Measurements from ENCODE around the gene PPP1R1B.

Gene PPP1R1B

DNA sequence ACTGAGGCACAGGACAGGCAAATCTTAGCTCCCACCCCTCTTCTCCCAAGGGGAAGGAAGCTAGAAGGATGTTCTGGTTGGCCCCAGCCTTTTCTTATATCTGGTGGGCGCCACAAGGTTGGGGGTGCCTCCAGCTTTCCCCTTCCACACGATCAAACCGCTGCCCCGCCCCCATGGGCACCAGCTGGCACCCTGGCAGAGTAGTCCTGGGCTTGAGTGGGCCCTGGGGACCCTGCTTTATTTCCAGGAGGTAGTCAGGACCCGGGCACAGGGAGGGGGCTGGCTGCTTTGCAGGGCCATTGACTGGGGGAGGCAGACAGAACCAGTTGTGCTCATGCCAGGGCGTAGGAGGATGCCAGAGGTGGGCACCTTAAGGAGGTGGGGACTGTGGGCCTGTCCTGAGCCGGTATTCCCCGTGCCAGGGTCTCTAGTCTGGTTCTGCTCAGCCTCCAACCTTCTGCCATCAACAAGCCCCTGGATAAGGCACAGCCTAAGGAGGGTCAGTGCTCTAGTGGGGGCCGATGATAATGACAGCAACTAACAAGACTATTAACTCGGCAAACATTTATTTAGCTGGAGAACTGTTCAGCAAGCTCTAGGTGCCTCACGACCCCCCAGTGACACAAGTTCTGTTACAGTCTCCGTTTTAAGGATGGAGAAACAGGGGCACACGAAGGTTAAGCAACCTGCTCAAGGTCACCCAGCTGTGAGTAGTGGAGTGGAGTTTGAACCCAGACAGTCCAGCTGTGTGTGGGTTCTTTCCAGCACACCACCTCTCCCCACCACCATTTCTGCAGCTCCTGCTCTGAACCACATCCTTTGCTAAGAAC, 7.6 kb upstream of the PPP1R1B start:
- no peak overlapping the region for H3K27ac ChIP-seq (ENCODE audit: low read length, poor library complexity, severe bottlenecking)
- peak overlapping the region; percentile 75 for H3K9ac ChIP-seq (ENCODE audit: low read length)
- H3K14ac ChIP-seq (ENCODE audit: low read length in 2 of 2) = no peak overlapping the region
- no peak for DNase-seq
- no peak overlapping the region for H2BK5ac ChIP-seq (ENCODE audit: low read depth, low read length, poor library complexity, severe bottlenecking)
- no peak overlapping the region for H2AFZ ChIP-seq (ENCODE audit: low read depth, low read length)
- H3K4me3 ChIP-seq (ENCODE audit: insufficient read depth in 1 of 2, low read depth in 1 of 2, low read length in 2 of 2) = peak overlapping the region; percentile 2 to 81
- H3K23ac ChIP-seq (ENCODE audit: low read length in 2 of 2) = no peak overlapping the region
- peak overlapping the region; percentile 34 for H2AK5ac ChIP-seq (ENCODE audit: low read length, severe bottlenecking)
- no peak overlapping the region for H3K4ac ChIP-seq (ENCODE audit: low read depth in 1 of 2, low read length in 2 of 2)
- H4K91ac ChIP-seq (ENCODE audit: low read length) = no peak overlapping the region
- no peak overlapping the region for H3K4me2 ChIP-seq (ENCODE audit: low read length, poor library complexity, severe bottlenecking)
- no peaks in the 10 kb centered on the region for H3K36me3 ChIP-seq (ENCODE audit: control insufficient read depth in 1 of 2, insufficient read depth in 2 of 2, low read depth in 1 of 2, low read length in 2 of 2)
- no peak overlapping the region for H4K8ac ChIP-seq (ENCODE audit: low read length)
- 68% methylated on average over 13 of the region's 13 CpGs for WGBS
- H2BK120ac ChIP-seq (ENCODE audit: low read depth, low read length) = peak overlapping the region; percentile 38
- H3K27me3 ChIP-seq (ENCODE audit: control insufficient read depth in 1 of 2, insufficient read depth in 1 of 2, low read length in 2 of 2) = peaks cover 51 to 63% of the 10 kb centered on the region in 2 experiments
- no peaks in the 10 kb centered on the region for H3K9me3 ChIP-seq (ENCODE audit: control insufficient read depth, low read length)
- peaks cover 15% of the 10 kb centered on the region for H3K4me1 ChIP-seq (ENCODE audit: control insufficient read depth, insufficient read depth, low read depth, low read length)
- no peak overlapping the region for H2BK12ac ChIP-seq (ENCODE audit: low read length in 2 of 2)
- H2BK15ac ChIP-seq (ENCODE audit: low read depth, poor library complexity, severe bottlenecking) = no peak overlapping the region
- no peaks in the 10 kb centered on the region for H3K79me1 ChIP-seq (replicated peaks; ENCODE audit: low read length, poor library complexity, severe bottlenecking)
- H3K18ac ChIP-seq (ENCODE audit: low read depth in 1 of 2, low read length in 2 of 2) = no peak overlapping the region

GRCh38 chr17:39619786-39620101, 7.0 kb upstream of the PPP1R1B start:
- no peak overlapping the region for H2AK5ac ChIP-seq (ENCODE audit: low read length, severe bottlenecking)
- no peak overlapping the region for H2AFZ ChIP-seq (ENCODE audit: low read depth, low read length)
- H3K27me3 ChIP-seq (ENCODE audit: control insufficient read depth in 1 of 2, insufficient read depth in 1 of 2, low read length in 2 of 2) = peaks cover 50 to 62% of the 10 kb centered on the region in 2 experiments
- 33% methylated on average over 1 of the region's 1 CpG for WGBS
- H3K18ac ChIP-seq (ENCODE audit: low read depth in 1 of 2, low read length in 2 of 2) = no peak overlapping the region
- no peak overlapping the region for H2BK5ac ChIP-seq (ENCODE audit: low read depth, low read length, poor library complexity, severe bottlenecking)
- H3K36me3 ChIP-seq (ENCODE audit: control insufficient read depth in 1 of 2, insufficient read depth in 2 of 2, low read depth in 1 of 2, low read length in 2 of 2) = no peaks in the 10 kb centered on the region
- H3K4me2 ChIP-seq (ENCODE audit: low read length, poor library complexity, severe bottlenecking) = no peak overlapping the region
- H2BK120ac ChIP-seq (ENCODE audit: low read depth, low read length) = no peak overlapping the region
- H2BK15ac ChIP-seq (ENCODE audit: low read depth, poor library complexity, severe bottlenecking) = no peak overlapping the region
- peaks cover 15% of the 10 kb centered on the region for H3K4me1 ChIP-seq (ENCODE audit: control insufficient read depth, insufficient read depth, low read depth, low read length)
- no peak overlapping the region for H3K4ac ChIP-seq (ENCODE audit: low read depth in 1 of 2, low read length in 2 of 2)
- H3K23ac ChIP-seq (ENCODE audit: low read length in 2 of 2) = no peak overlapping the region
- H4K91ac ChIP-seq (ENCODE audit: low read length) = no peak overlapping the region
- H3K27ac ChIP-seq (ENCODE audit: low read length, poor library complexity, severe bottlenecking) = no peak overlapping the region
- no peak overlapping the region for H3K4me3 ChIP-seq (ENCODE audit: insufficient read depth in 1 of 2, low read depth in 1 of 2, low read length in 2 of 2)
- H2BK12ac ChIP-seq (ENCODE audit: low read length in 2 of 2) = no peak overlapping the region
- no peaks in the 10 kb centered on the region for H3K79me1 ChIP-seq (replicated peaks; ENCODE audit: low read length, poor library complexity, severe bottlenecking)
- no peak overlapping the region for H4K8ac ChIP-seq (ENCODE audit: low read length)
- no peak overlapping the region for H3K14ac ChIP-seq (ENCODE audit: low read length in 2 of 2)
- H3K9ac ChIP-seq (ENCODE audit: low read length) = no peak overlapping the region
- no peaks in the 10 kb centered on the region for H3K9me3 ChIP-seq (ENCODE audit: control insufficient read depth, low read length)
- DNase-seq = no peak

DNA sequence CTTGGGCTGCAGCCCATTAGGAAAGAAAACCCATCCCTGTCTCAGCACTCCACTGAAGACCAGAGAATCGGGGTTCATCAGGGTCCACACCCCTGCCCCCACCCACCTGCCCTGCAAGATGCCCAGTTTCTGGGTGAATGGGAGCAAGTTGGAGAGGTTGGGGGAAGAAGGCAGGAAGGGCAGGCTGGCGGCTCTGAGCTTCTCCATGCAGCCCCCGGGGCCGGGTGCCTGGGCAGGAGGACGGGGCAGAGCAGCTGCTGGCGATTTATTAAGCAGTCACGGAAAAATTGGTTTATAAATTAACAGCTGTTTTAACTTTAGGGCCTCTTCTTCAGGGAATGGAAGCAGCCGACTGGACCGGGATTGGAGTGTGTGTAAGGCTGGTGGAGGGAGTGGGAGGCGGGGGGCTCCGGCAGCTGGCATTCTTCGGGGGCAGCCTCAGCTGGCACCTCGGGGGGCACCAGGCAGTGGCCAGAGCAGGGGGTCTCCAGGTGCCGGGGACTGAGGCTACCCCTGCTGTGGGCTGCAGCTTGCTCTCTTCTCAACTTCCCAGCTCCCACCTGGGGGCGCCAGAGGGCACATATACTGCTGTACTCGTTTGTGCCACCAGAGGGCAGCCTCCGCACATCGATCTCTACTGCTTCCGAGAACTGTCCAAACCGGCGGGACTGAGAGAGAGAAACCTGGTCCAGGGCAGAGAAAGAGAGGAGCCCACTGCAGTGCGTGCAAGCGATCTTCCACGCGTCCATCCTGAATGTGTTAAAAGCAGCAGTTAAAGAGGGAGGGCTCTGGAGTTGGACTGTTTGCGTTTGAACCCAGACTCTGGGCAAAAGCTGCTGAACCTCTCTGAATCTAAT, 5.0 kb upstream of the PPP1R1B start:
- Histone ChIP-seq H3K79me1 (replicated peaks; ENCODE audit: low read length, poor library complexity, severe bottlenecking) (no peaks in the 10 kb centered on the region), H2BK12ac (ENCODE audit: low read length in 2 of 2) (no peak overlapping the region), H4K91ac (ENCODE audit: low read length) (no peak overlapping the region), H3K27ac (ENCODE audit: low read length, poor library complexity, severe bottlenecking) (no peak overlapping the region), H3K4me1 (ENCODE audit: control insufficient read depth, insufficient read depth, low read depth, low read length) (peaks cover 25% of the 10 kb centered on the region), H2BK5ac (ENCODE audit: low read depth, low read length, poor library complexity, severe bottlenecking) (no peak overlapping the region), H3K9ac (ENCODE audit: low read length) (peak overlapping the region; percentile 30), H3K14ac (ENCODE audit: low read length in 2 of 2) (no peak overlapping the region), H3K9me3 (ENCODE audit: control insufficient read depth, low read length) (no peaks in the 10 kb centered on the region), H2BK15ac (ENCODE audit: low read depth, poor library complexity, severe bottlenecking) (no peak overlapping the region), H3K4ac (ENCODE audit: low read depth in 1 of 2, low read length in 2 of 2) (no peak overlapping the region), H4K8ac (ENCODE audit: low read length) (no peak overlapping the region), H3K27me3 (ENCODE audit: control insufficient read depth in 1 of 2, insufficient read depth in 1 of 2, low read length in 2 of 2) (peaks cover 59 to 64% of the 10 kb centered on the region in 2 experiments), H2AFZ (ENCODE audit: low read depth, low read length) (no peak overlapping the region), H3K36me3 (ENCODE audit: control insufficient read depth in 1 of 2, insufficient read depth in 2 of 2, low read depth in 1 of 2, low read length in 2 of 2) (no peaks in the 10 kb centered on the region), H2BK120ac (ENCODE audit: low read depth, low read length) (no peak overlapping the region), H2AK5ac (ENCODE audit: low read length, severe bottlenecking) (peak overlapping the region; percentile 49), H3K4me2 (ENCODE audit: low read length, poor library complexity, severe bottlenecking) (peak overlapping the region; percentile 81), H3K18ac (ENCODE audit: low read depth in 1 of 2, low read length in 2 of 2) (no peak overlapping the region), H3K23ac (ENCODE audit: low read length in 2 of 2) (no peak overlapping the region), H3K4me3 (ENCODE audit: insufficient read depth in 1 of 2, low read depth in 1 of 2, low read length in 2 of 2) (peak overlapping the region; percentile 19 to 50)
- WGBS = 11% methylated on average over 25 of the region's 26 CpGs
- DNase-seq = peak; percentile 81

GRCh38 chr17:39622380-39623006, 4.3 kb upstream of the PPP1R1B start:
- Histone ChIP-seq H3K4me1 (ENCODE audit: control insufficient read depth, insufficient read depth, low read depth, low read length) (peaks cover 30% of the 10 kb centered on the region), H3K14ac (ENCODE audit: low read length in 2 of 2) (no peak overlapping the region), H3K9me3 (ENCODE audit: control insufficient read depth, low read length) (no peaks in the 10 kb centered on the region), H4K91ac (ENCODE audit: low read length) (no peak overlapping the region), H3K36me3 (ENCODE audit: control insufficient read depth in 1 of 2, insufficient read depth in 2 of 2, low read depth in 1 of 2, low read length in 2 of 2) (no peaks in the 10 kb centered on the region), H2BK15ac (ENCODE audit: low read depth, poor library complexity, severe bottlenecking) (no peak overlapping the region), H2BK5ac (ENCODE audit: low read depth, low read length, poor library complexity, severe bottlenecking) (no peak overlapping the region), H3K27me3 (ENCODE audit: control insufficient read depth in 1 of 2, insufficient read depth in 1 of 2, low read length in 2 of 2) (peaks cover 55 to 64% of the 10 kb centered on the region in 2 experiments), H3K18ac (ENCODE audit: low read depth in 1 of 2, low read length in 2 of 2) (no peak overlapping the region), H3K4me2 (ENCODE audit: low read length, poor library complexity, severe bottlenecking) (no peak overlapping the region), H3K23ac (ENCODE audit: low read length in 2 of 2) (no peak overlapping the region), H3K27ac (ENCODE audit: low read length, poor library complexity, severe bottlenecking) (no peak overlapping the region), H3K9ac (ENCODE audit: low read length) (peak overlapping the region; percentile 30), H4K8ac (ENCODE audit: low read length) (no peak overlapping the region), H3K4ac (ENCODE audit: low read depth in 1 of 2, low read length in 2 of 2) (no peak overlapping the region), H2BK120ac (ENCODE audit: low read depth, low read length) (no peak overlapping the region), H2AFZ (ENCODE audit: low read depth, low read length) (no peak overlapping the region), H2AK5ac (ENCODE audit: low read length, severe bottlenecking) (no peak overlapping the region), H3K79me1 (replicated peaks; ENCODE audit: low read length, poor library complexity, severe bottlenecking) (no peaks in the 10 kb centered on the region), H2BK12ac (ENCODE audit: low read length in 2 of 2) (no peak overlapping the region), H3K4me3 (ENCODE audit: insufficient read depth in 1 of 2, low read depth in 1 of 2, low read length in 2 of 2) (peak overlapping the region in 1 of 2 experiments; percentile 50)
- 72% methylated on average over 12 of the region's 16 CpGs for WGBS
- no peak for DNase-seq
